Stomach (tissue), 9 donors: ENCODE measurements around the gene SPDYC. TPM values are rescaled to one million over a fixed set of nuclear protein-coding genes. Genes with fewer than 3 reads are reported as not detected.

Experiments used
- DNase-seq, 2 donors: peaks; one replicate each; pipeline versions ENCODE4 v3.0.0 to v3.0.0-alpha.2; 2013 to 2019
- H3K27ac ChIP-seq, 5 donors: fragments of 200-600 bp in 4 of 5; sonication (generic) in 4 of 5; one replicate each; pipeline ENCODE4 v1.5.1; 2013 to 2019; ENCODE audit warnings: mild to moderate bottlenecking in 1 of 5, moderate library complexity in 1 of 5
- H3K27me3 ChIP-seq, 3 donors: fragments of 200-600 bp; sonication (generic); one replicate each; pipeline ENCODE4 v1.5.1; 2017 to 2019; ENCODE audit warnings: mixed run types in 1 of 3
- H3K36me3 ChIP-seq, 4 donors: fragments of 200-600 bp; sonication (generic); 1 replicate in 3 of 4; 2 replicates in 1 of 4; pipeline ENCODE4 v1.5.1; 2016 to 2019
- H3K4me1 ChIP-seq, 4 donors: fragments of 200-600 bp; sonication (generic); one replicate each; pipeline ENCODE4 v1.5.1; 2016 to 2019
- H3K4me3 ChIP-seq, 4 donors: fragments of 200-600 bp; sonication (generic) in 3 of 4; one replicate each; pipeline ENCODE4 v1.5.1; 2016 to 2019; ENCODE audit warnings: mild to moderate bottlenecking in 1 of 4
- H3K9me3 ChIP-seq, 4 donors: fragments of 200-600 bp; sonication (generic); one replicate each; pipeline ENCODE4 v1.5.1; 2016 to 2019
- EP300 ChIP-seq: sonication (generic); formaldehyde crosslinking; IDR thresholded peaks from one replicate; pipeline ENCODE4 v1.6.1; 2017; ENCODE audit warnings: antibody characterized with exemption
- POLR2A ChIP-seq, 4 donors: fragments of 450-650 bp; IDR thresholded peaks; one replicate each; pipeline ENCODE4 v1.6.1; 2016; ENCODE audit warnings: antibody characterized with exemption in 4 of 4, control low read depth in 2 of 4, mild to moderate bottlenecking in 1 of 4, moderate library complexity in 1 of 4
- POLR2AphosphoS5 ChIP-seq, 3 donors: sonication (generic); formaldehyde crosslinking; IDR thresholded peaks; one replicate each; pipeline ENCODE4 v1.6.1; 2016; ENCODE audit warnings: antibody characterized with exemption in 3 of 3
- WGBS, 5 donors: extraction: QIAGEN DNeasy Blood & Tissue Kit in 3 of 5; methylation state at CpG; one replicate each; pipeline versions ENCODE4 v1.1.5 to v1.1.7; 2013 to 2018; 5-methylcytosine and 5-hydroxymethylcytosine counted together
- intact Hi-C: fragments of 100-400 bp; cut with DNase I; formaldehyde crosslinking; loops from one replicate; pipeline ENCODE4 v1.15.1; 2023; ENCODE audit warnings: low total_unique reads
- polyA plus RNA-seq, 3 donors: library from polyadenylated mRNA; stranded (reverse); fragments of 200-250 nt; gene quantifications; one replicate each; pipeline ENCODE4 v1.2.3, GENCODE V29; 2013
- total RNA-seq, 5 donors: library from RNA; depleted of rRNA; stranded (reverse); fragments of >200 nt; gene quantifications; one replicate each; pipeline versions ENCODE4 v1.1.0 to v1.2.3, GENCODE V29; 2014 to 2016
- TF ChIP-seq, protein P1 (sequence below), 7 experiments: fragments of 450-650 bp in 4 of 7; fragments of 200-600 bp in 3 of 7; sonication (generic) in 3 of 7; IDR thresholded peaks; one replicate each; pipeline ENCODE4 v1.5.1; 2016 to 2019; ENCODE audit warnings: antibody characterized with exemption in 7 of 7, control low read depth in 2 of 7, mild to moderate bottlenecking in 1 of 7
- donor health status: healthy with polysubstance abuse.
- donor health status: Bipolar disorder and iron deficiency.
- donor health status: healthy.

SPDYC gene
- total and polyA plus RNA-seq, 8 donors, result not detected

DNA sequence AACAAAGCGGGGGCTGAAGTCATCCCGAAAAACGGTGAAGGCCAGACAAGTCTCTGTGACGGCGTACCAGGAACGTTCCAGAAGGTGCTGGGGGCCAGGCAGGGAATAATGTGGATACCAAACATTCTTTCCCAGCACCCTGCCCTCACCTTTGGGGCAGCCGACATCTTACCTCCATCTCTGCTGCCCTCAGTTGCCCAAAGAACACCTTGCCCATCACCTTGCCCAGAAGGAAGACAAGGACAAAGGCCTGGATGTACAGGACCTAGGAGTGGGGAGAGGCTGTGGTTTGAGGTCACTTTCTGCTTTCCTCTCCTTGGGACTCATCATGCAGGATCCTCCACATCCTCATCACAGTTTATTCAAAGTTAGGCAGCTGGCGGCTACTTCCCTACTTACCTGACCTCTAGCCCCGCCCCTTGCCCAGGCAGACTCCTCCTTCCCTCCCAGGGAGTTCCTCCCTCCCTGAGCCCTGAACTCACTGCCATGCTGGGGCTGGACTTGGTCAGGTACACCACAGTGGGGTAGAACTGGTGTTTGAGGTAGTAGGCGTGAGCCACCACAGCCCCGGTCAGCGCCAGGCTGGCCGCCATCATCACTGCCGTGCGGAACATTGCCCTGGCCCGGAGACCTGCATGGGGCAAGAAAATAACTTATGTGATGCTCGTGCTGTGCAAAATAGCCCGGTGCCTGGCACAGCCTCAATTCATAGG lies 36.9 kb upstream of the SPDYC start:
- Histone ChIP-seq H3K27ac (peak overlapping the region; percentile 94 to 99 (median 98)), H3K27me3 (no peaks in the 10 kb centered on the region), H3K4me1 (peaks cover 25 to 50% (median 44%) of the 10 kb centered on the region in 4 donors), H3K36me3 (peaks cover 49 to 50% (median 49%) of the 10 kb centered on the region in 4 donors), H3K4me3 (peak overlapping the region; percentile 80 to 99 (median 92)), H3K9me3 (no peaks in the 10 kb centered on the region)
- peak in 2 of 3 donors; percentile 60 to 68 for TF ChIP-seq POLR2AphosphoS5 (IDR thresholded peaks at IDR 0.05)
- no peak for TF ChIP-seq POLR2A (IDR thresholded peaks at IDR 0.05)
- TF ChIP-seq, protein P1, sequence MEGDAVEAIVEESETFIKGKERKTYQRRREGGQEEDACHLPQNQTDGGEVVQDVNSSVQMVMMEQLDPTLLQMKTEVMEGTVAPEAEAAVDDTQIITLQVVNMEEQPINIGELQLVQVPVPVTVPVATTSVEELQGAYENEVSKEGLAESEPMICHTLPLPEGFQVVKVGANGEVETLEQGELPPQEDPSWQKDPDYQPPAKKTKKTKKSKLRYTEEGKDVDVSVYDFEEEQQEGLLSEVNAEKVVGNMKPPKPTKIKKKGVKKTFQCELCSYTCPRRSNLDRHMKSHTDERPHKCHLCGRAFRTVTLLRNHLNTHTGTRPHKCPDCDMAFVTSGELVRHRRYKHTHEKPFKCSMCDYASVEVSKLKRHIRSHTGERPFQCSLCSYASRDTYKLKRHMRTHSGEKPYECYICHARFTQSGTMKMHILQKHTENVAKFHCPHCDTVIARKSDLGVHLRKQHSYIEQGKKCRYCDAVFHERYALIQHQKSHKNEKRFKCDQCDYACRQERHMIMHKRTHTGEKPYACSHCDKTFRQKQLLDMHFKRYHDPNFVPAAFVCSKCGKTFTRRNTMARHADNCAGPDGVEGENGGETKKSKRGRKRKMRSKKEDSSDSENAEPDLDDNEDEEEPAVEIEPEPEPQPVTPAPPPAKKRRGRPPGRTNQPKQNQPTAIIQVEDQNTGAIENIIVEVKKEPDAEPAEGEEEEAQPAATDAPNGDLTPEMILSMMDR (IDR thresholded peaks at IDR 0.05), result no peak
- TF ChIP-seq EP300, result no peak
- intact Hi-C loops, result no loop called here
- peak; percentile 85 to 89 for DNase-seq
- WGBS, 5 donors, result 31 to 46% (median 35%) methylated on average over 15 to 18 of the region's 18 CpGs

DNA sequence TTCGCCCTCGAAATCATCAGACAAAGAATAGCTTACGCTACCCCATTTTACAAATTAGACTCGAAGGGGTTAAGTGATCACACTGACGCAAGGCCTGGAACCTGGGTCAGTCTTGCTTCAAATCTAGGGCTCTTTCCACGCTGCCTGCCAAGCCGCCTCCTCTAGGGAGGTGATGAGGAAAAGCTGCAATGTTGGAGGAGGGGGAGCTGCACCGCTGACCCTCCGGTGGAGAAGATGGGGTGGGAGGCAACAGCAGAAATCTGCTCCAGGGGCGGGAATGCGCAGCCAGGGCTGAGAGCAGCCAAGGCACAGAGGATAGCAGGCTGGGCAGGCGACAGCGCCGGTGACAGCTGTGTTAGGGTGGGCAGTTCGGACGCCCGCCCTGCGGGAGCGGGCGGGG lies 36.3 kb upstream of the SPDYC start:
- TF ChIP-seq POLR2A (IDR thresholded peaks at IDR 0.05), result no peak
- TF ChIP-seq POLR2AphosphoS5 (IDR thresholded peaks at IDR 0.05), result no peak
- TF ChIP-seq EP300, result no peak
- TF ChIP-seq, protein P1 (IDR thresholded peaks at IDR 0.05), result no peak
- Histone ChIP-seq H3K9me3 (no peaks in the 10 kb centered on the region), H3K27me3 (no peaks in the 10 kb centered on the region), H3K4me3 (peak overlapping the region; percentile 80 to 99 (median 92)), H3K36me3 (peaks cover 43 to 44% (median 43%) of the 10 kb centered on the region in 4 donors), H3K27ac (peak overlapping the region; percentile 94 to 99 (median 98)), H3K4me1 (peaks cover 25 to 50% (median 44%) of the 10 kb centered on the region in 4 donors)
- 0 to 1% (median 0%) methylated on average over 18 to 20 of the region's 20 CpGs for WGBS, 5 donors
- intact Hi-C loops, result no loop called here
- peak; percentile 46 to 77 for DNase-seq

DNA sequence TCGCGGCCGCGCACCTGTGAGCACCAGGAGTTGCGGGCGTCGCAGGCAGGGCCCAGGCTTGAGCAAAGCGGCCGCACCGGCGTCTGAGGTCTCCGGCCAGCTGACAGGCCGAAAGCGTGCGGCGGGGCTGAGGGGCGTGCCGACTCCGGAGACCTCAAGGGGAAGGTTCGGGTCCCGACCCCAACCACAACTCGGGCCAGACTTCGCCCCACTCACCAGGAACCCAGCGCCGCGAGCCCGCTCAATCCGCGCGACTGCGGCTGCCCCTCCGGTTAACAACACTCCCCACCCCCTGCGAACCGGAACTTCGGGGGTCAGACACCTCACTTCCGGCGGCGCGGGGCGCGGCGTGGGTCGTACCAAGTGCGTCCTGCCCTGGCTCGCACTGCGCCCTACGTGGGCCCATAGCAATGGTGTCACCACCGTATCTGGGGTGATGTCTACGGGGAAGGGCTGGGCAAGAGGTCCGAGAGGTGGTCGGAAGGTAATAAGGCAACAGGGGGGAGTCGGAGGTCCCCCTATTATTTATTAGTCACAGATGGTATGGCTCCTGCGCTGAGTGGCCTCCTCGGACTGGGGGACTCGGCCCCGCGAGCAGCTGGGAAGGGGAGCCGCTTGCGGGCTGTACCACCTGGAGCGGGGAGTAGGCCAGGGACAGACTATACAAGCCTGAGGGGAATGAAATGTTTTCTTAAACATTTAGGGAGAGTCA lies 35.6 kb upstream of the SPDYC start, which contains the start of gene SYVN1:
SYVN1 (minus strand) TSS at position 280 of the 712 bp plus-strand sequence. CDS start 918 bp downstream, outside the sequence.
- no peak for TF ChIP-seq EP300
- TF ChIP-seq POLR2AphosphoS5 (IDR thresholded peaks at IDR 0.05), result peak; percentile 94 to 99 (median 99)
- peak in 2 of 4 donors; percentile 90 to 92 for TF ChIP-seq POLR2A (IDR thresholded peaks at IDR 0.05)
- TF ChIP-seq, protein P1 (IDR thresholded peaks at IDR 0.05), result no peak
- H3K4me3 ChIP-seq, result peak within 1 kb of the TSS; percentile 80 to 99 (median 92)
- H3K9me3 ChIP-seq, result no peaks in the 10 kb centered on the region
- DNase-seq, result peak; percentile 94 to 97
- peak within 1 kb of the TSS; percentile 94 to 99 (median 98) for H3K27ac ChIP-seq
- H3K27me3 ChIP-seq, result no peaks in the 10 kb centered on the region
- intact Hi-C loops, result no loop called here
- H3K36me3 ChIP-seq, result peaks cover 36 to 37% (median 37%) of the 10 kb centered on the region in 4 donors
- peaks cover 25 to 50% (median 44%) of the 10 kb centered on the region in 4 donors for H3K4me1 ChIP-seq
- 0 to 1% (median 0%) methylated on average over 15 to 60 of the region's 60 CpGs for WGBS, 5 donors

DNA sequence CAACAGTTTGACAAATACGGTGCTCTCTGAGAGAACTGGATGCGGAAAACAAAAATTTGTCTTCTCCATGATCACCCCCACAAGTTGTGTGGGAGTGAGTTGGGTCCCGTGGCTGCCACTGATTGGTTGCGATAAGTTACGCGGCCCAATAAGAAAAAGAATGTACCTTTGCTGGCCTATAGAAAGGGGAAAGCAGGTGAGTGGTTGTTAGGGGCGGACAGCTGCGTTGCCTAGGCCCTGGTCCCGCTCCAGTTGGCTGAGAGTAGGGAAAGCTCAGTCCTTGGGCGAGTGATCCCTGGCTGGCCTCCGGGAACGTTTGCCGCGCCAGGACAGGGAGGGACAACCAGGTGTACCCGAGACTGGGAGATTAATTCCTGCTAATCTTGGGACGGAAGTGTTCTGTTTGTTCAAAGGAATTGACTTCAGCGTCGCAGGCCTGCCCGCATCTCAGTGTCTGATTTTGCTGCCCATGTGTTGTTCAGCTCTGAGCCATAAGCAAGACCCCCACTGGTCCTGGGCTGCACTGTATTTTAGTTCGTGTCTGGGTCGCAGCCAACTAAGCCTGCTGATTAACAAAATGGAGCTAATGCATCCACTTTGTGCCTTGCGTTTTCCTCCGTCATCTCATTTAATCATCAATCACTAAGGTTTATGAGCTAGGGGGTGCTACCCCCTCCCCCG lies 34.9 kb upstream of the SPDYC start:
- peak; percentile 98 for DNase-seq
- no peaks in the 10 kb centered on the region for H3K9me3 ChIP-seq
- H3K4me1 ChIP-seq, result peaks cover 25 to 48% (median 43%) of the 10 kb centered on the region in 4 donors
- peak overlapping the region; percentile 94 to 99 (median 98) for H3K27ac ChIP-seq
- intact Hi-C loops, result no loop called here
- H3K27me3 ChIP-seq, result no peaks in the 10 kb centered on the region
- H3K4me3 ChIP-seq, result peak overlapping the region; percentile 80 to 99 (median 92)
- no peak for TF ChIP-seq EP300
- TF ChIP-seq, protein P1 (IDR thresholded peaks at IDR 0.05), result no peak
- peak; percentile 23 to 91 (median 91) for TF ChIP-seq POLR2AphosphoS5 (IDR thresholded peaks at IDR 0.05)
- peak in 1 of 4 donors; percentile 20 for TF ChIP-seq POLR2A (IDR thresholded peaks at IDR 0.05)
- 0 to 2% (median 1%) methylated on average over 24 of the region's 24 CpGs for WGBS, 5 donors
- H3K36me3 ChIP-seq, result peaks cover 29 to 30% (median 30%) of the 10 kb centered on the region in 4 donors
